ENCODE data around the gene F2.

DNA sequence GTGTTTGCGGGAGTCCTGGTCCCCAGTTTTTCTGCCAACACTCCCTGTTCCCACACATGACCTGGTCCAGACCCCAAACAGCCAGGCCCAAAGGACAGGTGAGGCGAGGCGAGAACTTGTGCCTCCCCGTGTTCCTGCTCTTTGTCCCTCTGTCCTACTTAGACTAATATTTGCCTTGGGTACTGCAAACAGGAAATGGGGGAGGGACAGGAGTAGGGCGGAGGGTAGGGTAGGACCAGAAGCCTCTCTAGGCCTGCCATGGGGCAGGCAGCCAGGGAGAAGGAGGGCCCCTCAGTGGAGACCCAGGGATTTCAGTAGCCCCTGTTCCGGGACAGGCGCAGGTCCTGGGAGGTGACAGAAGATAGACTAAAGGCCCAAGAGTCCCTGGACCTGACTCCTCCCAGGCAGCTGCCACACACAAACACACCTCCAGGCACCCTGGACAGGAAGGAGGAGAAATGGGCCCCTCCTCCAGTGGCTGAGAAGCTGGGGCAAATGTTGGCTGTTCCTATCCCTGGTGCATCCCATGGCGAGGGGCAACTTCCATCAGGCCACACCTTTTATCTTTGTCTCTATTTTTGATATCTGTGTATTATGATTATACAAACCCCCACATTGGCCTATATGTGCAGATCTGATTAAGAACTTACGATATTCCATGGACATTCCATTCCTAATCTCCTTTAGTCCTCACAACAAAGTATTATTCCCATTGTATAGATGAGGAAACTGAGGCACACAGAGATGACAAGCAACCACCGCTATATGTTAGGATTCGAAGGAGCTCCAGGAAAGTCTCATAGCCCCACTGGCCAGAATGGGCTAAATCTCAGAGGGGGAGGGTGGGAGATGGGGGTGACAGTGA lies 626 bp upstream of the F2 start:
- TF ChIP-seq, protein P1, sequence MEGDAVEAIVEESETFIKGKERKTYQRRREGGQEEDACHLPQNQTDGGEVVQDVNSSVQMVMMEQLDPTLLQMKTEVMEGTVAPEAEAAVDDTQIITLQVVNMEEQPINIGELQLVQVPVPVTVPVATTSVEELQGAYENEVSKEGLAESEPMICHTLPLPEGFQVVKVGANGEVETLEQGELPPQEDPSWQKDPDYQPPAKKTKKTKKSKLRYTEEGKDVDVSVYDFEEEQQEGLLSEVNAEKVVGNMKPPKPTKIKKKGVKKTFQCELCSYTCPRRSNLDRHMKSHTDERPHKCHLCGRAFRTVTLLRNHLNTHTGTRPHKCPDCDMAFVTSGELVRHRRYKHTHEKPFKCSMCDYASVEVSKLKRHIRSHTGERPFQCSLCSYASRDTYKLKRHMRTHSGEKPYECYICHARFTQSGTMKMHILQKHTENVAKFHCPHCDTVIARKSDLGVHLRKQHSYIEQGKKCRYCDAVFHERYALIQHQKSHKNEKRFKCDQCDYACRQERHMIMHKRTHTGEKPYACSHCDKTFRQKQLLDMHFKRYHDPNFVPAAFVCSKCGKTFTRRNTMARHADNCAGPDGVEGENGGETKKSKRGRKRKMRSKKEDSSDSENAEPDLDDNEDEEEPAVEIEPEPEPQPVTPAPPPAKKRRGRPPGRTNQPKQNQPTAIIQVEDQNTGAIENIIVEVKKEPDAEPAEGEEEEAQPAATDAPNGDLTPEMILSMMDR (IDR thresholded peaks at IDR 0.05; ENCODE audit: borderline replicate concordance, extremely low read depth, low read length, poor library complexity, severe bottlenecking), result no peak
- TF ChIP-seq EZH2 (IDR thresholded peaks at IDR 0.05; ENCODE audit: borderline replicate concordance, low read depth, low read length, severe bottlenecking), result no peak
